ENCODE data around the gene C8A. TPM values are rescaled to one million over a fixed set of nuclear protein-coding genes. Genes with fewer than 3 reads are reported as not detected.

C8A gene
- total and polyA plus RNA-seq, 2 donors (not counting 1 experiment from before 2014, with no cell fraction given), result not detected

DNA sequence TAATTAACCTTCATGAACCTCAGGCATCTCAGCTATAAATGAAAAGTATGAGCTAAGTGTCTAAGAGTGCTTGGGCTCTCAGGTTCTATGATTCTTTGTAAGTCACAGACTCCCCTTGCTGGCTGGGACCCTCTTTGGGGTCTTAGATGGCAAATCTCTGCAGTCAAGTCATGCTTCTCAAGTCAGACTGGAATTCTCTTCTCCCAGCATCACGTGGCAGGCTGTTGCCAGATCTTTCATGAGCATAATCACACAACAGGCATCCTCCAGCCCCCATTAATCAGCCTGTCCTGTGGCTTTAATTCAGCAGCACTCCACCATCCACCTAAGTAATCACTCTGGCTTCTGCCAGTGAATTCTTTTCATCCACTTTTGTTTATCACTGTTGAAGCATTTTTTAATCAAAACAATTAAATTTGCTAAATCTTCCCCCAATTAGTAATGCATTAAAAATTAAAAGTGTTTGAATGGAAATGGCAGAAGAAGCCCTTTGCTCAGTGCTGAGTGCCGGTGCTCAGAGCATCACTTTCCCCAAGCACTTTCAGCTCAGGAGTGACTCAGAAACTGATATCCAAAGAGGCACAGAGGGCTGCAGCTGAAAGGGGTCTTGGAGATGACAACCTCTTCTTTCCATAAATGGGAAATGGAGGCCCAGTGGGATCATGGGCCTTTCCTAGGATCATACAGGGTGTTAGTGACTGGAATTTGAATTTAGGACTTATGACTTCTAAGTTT lies 50.2 kb downstream of the C8A start:
- Histone ChIP-seq H3K27me3 (ENCODE audit: control insufficient read depth, insufficient read depth, low read length) (no peaks in the 10 kb centered on the region), H3K4me1 (ENCODE audit: control insufficient read depth, extremely low read depth, insufficient read depth, low read length) (peaks cover 3% of the 10 kb centered on the region), H3K36me3 (ENCODE audit: control insufficient read depth, insufficient read depth, low read length) (no peaks in the 10 kb centered on the region), H3K4me3 (replicated peaks in 1 of 4; ENCODE audit: control extremely low read depth in 1 of 4, insufficient read depth in 1 of 4, low read depth in 3 of 4, low read length in 4 of 4) (no peak overlapping the region), H3K9ac (ENCODE audit: insufficient read depth, low read length) (no peak overlapping the region), H3K4me2 (ENCODE audit: extremely low read depth, insufficient read depth, low read length) (no peak overlapping the region), H4K20me1 (ENCODE audit: control insufficient read depth, extremely low read depth, insufficient read depth, low read length) (no peaks in the 10 kb centered on the region), H3K9me3 (ENCODE audit: control insufficient read depth, insufficient read depth, low read depth, low read length) (no peaks in the 10 kb centered on the region), H2AFZ (ENCODE audit: low read length) (no peak overlapping the region), H3K79me2 (ENCODE audit: control insufficient read depth, insufficient read depth, low read length) (no peaks in the 10 kb centered on the region), H3K27ac (ENCODE audit: insufficient read depth, low read length) (no peak overlapping the region)
- DNase-seq (ENCODE audit: low read depth in 2 of 2), result peak in 1 of 2 donors; percentile 55
- TF ChIP-seq, protein P1, sequence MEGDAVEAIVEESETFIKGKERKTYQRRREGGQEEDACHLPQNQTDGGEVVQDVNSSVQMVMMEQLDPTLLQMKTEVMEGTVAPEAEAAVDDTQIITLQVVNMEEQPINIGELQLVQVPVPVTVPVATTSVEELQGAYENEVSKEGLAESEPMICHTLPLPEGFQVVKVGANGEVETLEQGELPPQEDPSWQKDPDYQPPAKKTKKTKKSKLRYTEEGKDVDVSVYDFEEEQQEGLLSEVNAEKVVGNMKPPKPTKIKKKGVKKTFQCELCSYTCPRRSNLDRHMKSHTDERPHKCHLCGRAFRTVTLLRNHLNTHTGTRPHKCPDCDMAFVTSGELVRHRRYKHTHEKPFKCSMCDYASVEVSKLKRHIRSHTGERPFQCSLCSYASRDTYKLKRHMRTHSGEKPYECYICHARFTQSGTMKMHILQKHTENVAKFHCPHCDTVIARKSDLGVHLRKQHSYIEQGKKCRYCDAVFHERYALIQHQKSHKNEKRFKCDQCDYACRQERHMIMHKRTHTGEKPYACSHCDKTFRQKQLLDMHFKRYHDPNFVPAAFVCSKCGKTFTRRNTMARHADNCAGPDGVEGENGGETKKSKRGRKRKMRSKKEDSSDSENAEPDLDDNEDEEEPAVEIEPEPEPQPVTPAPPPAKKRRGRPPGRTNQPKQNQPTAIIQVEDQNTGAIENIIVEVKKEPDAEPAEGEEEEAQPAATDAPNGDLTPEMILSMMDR (conservative IDR thresholded peaks at IDR 0.05 in 1 of 2, IDR thresholded peaks at IDR 0.05 in 1 of 2; ENCODE audit: low read depth in 1 of 2, low read length in 2 of 2), result no peak
- TF ChIP-seq EZH2 (IDR thresholded peaks at IDR 0.05; ENCODE audit: low read length, missing control alignments), result no peak

DNA sequence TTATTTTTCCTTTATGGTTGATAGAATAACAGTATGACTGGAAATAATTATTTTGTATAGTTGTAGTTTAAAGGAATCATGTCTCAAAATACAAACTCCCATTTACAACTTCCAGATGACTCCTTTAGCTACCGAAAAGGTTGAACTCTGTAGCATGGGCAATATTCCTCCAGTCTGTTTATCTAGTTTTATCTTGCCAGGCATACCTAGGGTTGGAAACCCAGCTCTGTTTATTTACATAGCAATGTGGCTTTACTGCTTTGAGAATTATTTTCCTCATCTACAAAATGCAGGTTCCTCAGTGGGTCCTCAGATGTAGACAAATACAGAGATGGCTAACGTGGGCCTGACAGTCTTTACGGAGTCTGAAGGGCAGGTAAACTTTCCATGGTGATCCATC lies 51.1 kb downstream of the C8A start:
- DNase-seq (ENCODE audit: low read depth in 2 of 2), result no peak
- no peak overlapping the region for H3K27ac ChIP-seq (ENCODE audit: insufficient read depth, low read length)
- TF ChIP-seq, protein P1 (conservative IDR thresholded peaks at IDR 0.05 in 1 of 2, IDR thresholded peaks at IDR 0.05 in 1 of 2; ENCODE audit: low read depth in 1 of 2, low read length in 2 of 2), result no peak
- TF ChIP-seq EZH2 (IDR thresholded peaks at IDR 0.05; ENCODE audit: low read length, missing control alignments), result no peak

DNA sequence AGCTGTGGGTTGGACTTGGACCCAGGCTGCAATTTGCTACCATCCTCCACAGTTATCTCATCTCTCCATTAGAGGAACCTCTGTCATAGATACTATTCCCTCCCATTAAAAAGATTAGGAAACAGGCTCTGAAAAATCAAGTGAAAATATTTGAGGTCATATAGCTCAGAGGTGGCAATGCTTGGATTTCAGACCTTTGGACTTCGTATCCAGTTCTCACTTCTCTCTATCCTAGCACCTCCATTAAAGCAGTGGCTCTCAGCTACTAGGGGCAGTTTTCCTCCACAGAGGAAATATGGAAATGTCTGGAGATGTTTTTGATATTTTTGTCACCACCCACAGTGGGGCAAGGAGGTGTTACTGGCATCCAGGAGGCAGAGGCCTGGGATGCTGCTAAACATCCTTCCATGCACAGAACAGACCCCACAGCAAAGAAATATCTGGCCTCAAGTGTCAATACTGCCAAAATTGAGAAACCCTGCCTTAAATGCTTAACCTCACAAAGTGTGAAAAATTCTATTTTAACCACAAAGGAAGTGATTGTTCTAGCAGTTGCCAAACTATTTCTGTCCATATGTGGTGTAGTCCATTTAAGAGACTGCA lies 54.1 kb downstream of the C8A start:
- Histone ChIP-seq H3K9ac (ENCODE audit: insufficient read depth, low read length) (no peak overlapping the region), H3K9me3 (ENCODE audit: control insufficient read depth, insufficient read depth, low read depth, low read length) (no peaks in the 10 kb centered on the region), H3K36me3 (ENCODE audit: control insufficient read depth, insufficient read depth, low read length) (no peaks in the 10 kb centered on the region), H3K79me2 (ENCODE audit: control insufficient read depth, insufficient read depth, low read length) (no peaks in the 10 kb centered on the region), H3K4me1 (ENCODE audit: control insufficient read depth, extremely low read depth, insufficient read depth, low read length) (peaks cover 3% of the 10 kb centered on the region), H3K27ac (ENCODE audit: insufficient read depth, low read length) (no peak overlapping the region), H3K4me3 (replicated peaks in 1 of 4; ENCODE audit: control extremely low read depth in 1 of 4, insufficient read depth in 1 of 4, low read depth in 3 of 4, low read length in 4 of 4) (no peak overlapping the region), H4K20me1 (ENCODE audit: control insufficient read depth, extremely low read depth, insufficient read depth, low read length) (no peaks in the 10 kb centered on the region), H2AFZ (ENCODE audit: low read length) (no peak overlapping the region), H3K27me3 (ENCODE audit: control insufficient read depth, insufficient read depth, low read length) (no peaks in the 10 kb centered on the region), H3K4me2 (ENCODE audit: extremely low read depth, insufficient read depth, low read length) (no peak overlapping the region)
- no peak for TF ChIP-seq EZH2 (IDR thresholded peaks at IDR 0.05; ENCODE audit: low read length, missing control alignments)
- TF ChIP-seq, protein P1 (conservative IDR thresholded peaks at IDR 0.05 in 1 of 2, IDR thresholded peaks at IDR 0.05 in 1 of 2; ENCODE audit: low read depth in 1 of 2, low read length in 2 of 2), result no peak
- DNase-seq (ENCODE audit: low read depth in 2 of 2), result peak; percentile 5 to 66

More for the DNA sequence above, 51.1 kb downstream of the C8A start:
- Histone ChIP-seq H4K20me1 (ENCODE audit: control insufficient read depth, extremely low read depth, insufficient read depth, low read length) (no peaks in the 10 kb centered on the region), H2AFZ (ENCODE audit: low read length) (no peak overlapping the region), H3K9me3 (ENCODE audit: control insufficient read depth, insufficient read depth, low read depth, low read length) (no peaks in the 10 kb centered on the region), H3K4me1 (ENCODE audit: control insufficient read depth, extremely low read depth, insufficient read depth, low read length) (peaks cover 3% of the 10 kb centered on the region), H3K9ac (ENCODE audit: insufficient read depth, low read length) (no peak overlapping the region), H3K4me2 (ENCODE audit: extremely low read depth, insufficient read depth, low read length) (no peak overlapping the region), H3K4me3 (replicated peaks in 1 of 4; ENCODE audit: control extremely low read depth in 1 of 4, insufficient read depth in 1 of 4, low read depth in 3 of 4, low read length in 4 of 4) (no peak overlapping the region), H3K79me2 (ENCODE audit: control insufficient read depth, insufficient read depth, low read length) (no peaks in the 10 kb centered on the region), H3K27me3 (ENCODE audit: control insufficient read depth, insufficient read depth, low read length) (no peaks in the 10 kb centered on the region), H3K36me3 (ENCODE audit: control insufficient read depth, insufficient read depth, low read length) (no peaks in the 10 kb centered on the region)

Measured in fibroblast of lung (primary cell).